Mesendoderm (in vitro differentiated cells): Measurements from ENCODE around the gene LRRC73.

Experiments
- DNase-seq: peaks from one replicate; pipeline ENCODE4 v3.0.0; 2013
- H2AK5ac ChIP-seq: 2 replicates; pipeline ENCODE4 v1.6.1; 2013; ENCODE audit warnings: low read length, inconsistent platforms
- H2BK120ac ChIP-seq: 2 replicates; pipeline ENCODE4 v1.6.1; 2013; ENCODE audit warnings: low read depth, mild to moderate bottlenecking, low read length, moderate library complexity, mixed read lengths
- H2BK15ac ChIP-seq: replicated peaks from 2 replicates; pipeline ENCODE4 v1.6.1; 2013; ENCODE audit warnings: low read depth, mild to moderate bottlenecking, moderate library complexity
- H2BK5ac ChIP-seq: 2 replicates; pipeline ENCODE4 v1.6.1; 2013; ENCODE audit warnings: low read length, inconsistent platforms
- H3K18ac ChIP-seq: 2 replicates; pipeline ENCODE4 v1.6.1; 2013; ENCODE audit warnings: mild to moderate bottlenecking, low read length, mixed read lengths
- H3K23ac ChIP-seq: one replicate; pipeline ENCODE4 v1.6.1; 2013; ENCODE audit warnings: low read length
- H3K27ac ChIP-seq: 2 replicates; pipeline ENCODE4 v1.5.1; 2013; ENCODE audit warnings: low read depth, mild to moderate bottlenecking, inconsistent platforms, low read length, moderate library complexity
- H3K27me3 ChIP-seq: 2 replicates; pipeline ENCODE4 v1.6.1; 2013; ENCODE audit warnings: low read length, control low read depth, mild to moderate bottlenecking, inconsistent platforms; ENCODE audit not compliant: insufficient read depth, poor library complexity
- H3K36me3 ChIP-seq: 2 replicates; pipeline ENCODE4 v1.6.1; 2013; ENCODE audit warnings: low read length, inconsistent platforms; ENCODE audit not compliant: control insufficient read depth, insufficient read depth
- H3K4ac ChIP-seq: one replicate; pipeline ENCODE4 v1.6.1; 2013; ENCODE audit warnings: low read depth, mild to moderate bottlenecking, low read length, moderate library complexity
- H3K4me1 ChIP-seq: 2 replicates; pipeline ENCODE4 v1.6.1; 2013; ENCODE audit warnings: low read depth, low read length, inconsistent platforms; ENCODE audit not compliant: control insufficient read depth
- H3K4me2 ChIP-seq: 2 replicates; pipeline ENCODE4 v1.6.1; 2013; ENCODE audit warnings: low read length
- H3K4me3 ChIP-seq: 2 replicates; pipeline ENCODE4 v1.5.1; 2013; ENCODE audit warnings: mild to moderate bottlenecking, low read length
- H3K56ac ChIP-seq: one replicate; pipeline ENCODE4 v1.6.1; 2013; ENCODE audit warnings: low read length
- H3K79me1 ChIP-seq: 2 replicates; pipeline ENCODE4 v1.6.1; 2013; ENCODE audit warnings: low read length, inconsistent platforms
- H3K79me2 ChIP-seq: 2 replicates; pipeline ENCODE4 v1.6.1; 2013; ENCODE audit warnings: mild to moderate bottlenecking, low read length; ENCODE audit not compliant: control insufficient read depth, insufficient read depth
- H3K9ac ChIP-seq: 2 replicates; pipeline ENCODE4 v1.6.1; 2013; ENCODE audit warnings: low read length, inconsistent platforms
- H4K5ac ChIP-seq: one replicate; pipeline ENCODE4 v1.6.1; 2013; ENCODE audit warnings: low read length
- H4K8ac ChIP-seq: one replicate; pipeline ENCODE4 v1.6.1; 2013; ENCODE audit warnings: low read depth, mild to moderate bottlenecking, control low read depth, low read length, moderate library complexity
- WGBS: extraction: QIAGEN DNeasy Blood & Tissue Kit; methylation state at CpG from one replicate; pipeline ENCODE4 v1.1.7; 2013; ENCODE audit warnings: low lambda C conversion rate, missing lambda C conversion rate; ENCODE audit not compliant: insufficient coverage; ENCODE audit errors: extremely low coverage; 5-methylcytosine and 5-hydroxymethylcytosine counted together

LRRC73 gene

DNA sequence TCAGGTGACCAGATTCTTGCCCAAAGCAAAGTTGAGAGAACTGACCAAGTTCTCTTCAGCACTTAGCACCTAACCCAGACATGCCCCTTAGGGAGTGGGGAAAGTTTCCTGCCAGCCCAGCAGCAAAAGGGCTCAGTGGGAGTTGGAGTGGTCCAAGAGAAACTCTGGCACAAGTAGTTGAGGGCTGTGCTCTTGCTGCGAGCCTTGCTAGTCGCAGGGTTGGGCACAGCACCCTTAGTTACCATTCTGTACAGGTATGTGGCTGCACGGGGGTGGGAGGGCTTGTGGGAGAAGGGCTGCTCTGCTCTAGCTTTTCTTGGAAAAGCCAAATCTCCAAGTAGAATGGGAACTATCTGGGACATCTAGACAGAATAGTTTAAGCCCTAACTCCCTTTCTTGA is 13.1 kb upstream of the LRRC73 start:
- Histone ChIP-seq H4K8ac (no peak overlapping the region), H2BK120ac (no peak overlapping the region), H3K56ac (no peak overlapping the region), H3K36me3 (peaks cover 33% of the 10 kb centered on the region), H3K23ac (no peak overlapping the region), H3K4me2 (no peak overlapping the region), H2AK5ac (no peak overlapping the region), H3K79me2 (peaks cover 7% of the 10 kb centered on the region), H3K27ac (no peak overlapping the region), H3K4ac (no peak overlapping the region), H3K9ac (no peak overlapping the region), H4K5ac (no peak overlapping the region), H3K4me1 (no peaks in the 10 kb centered on the region), H3K18ac (no peak overlapping the region), H3K4me3 (no peak overlapping the region), H2BK15ac (no peak overlapping the region), H3K79me1 (peaks cover 4% of the 10 kb centered on the region), H2BK5ac (no peak overlapping the region), H3K27me3 (no peaks in the 10 kb centered on the region)
- WGBS: no CpG with 5 or more reads among the region's 3 CpGs
- DNase-seq: no peak

DNA sequence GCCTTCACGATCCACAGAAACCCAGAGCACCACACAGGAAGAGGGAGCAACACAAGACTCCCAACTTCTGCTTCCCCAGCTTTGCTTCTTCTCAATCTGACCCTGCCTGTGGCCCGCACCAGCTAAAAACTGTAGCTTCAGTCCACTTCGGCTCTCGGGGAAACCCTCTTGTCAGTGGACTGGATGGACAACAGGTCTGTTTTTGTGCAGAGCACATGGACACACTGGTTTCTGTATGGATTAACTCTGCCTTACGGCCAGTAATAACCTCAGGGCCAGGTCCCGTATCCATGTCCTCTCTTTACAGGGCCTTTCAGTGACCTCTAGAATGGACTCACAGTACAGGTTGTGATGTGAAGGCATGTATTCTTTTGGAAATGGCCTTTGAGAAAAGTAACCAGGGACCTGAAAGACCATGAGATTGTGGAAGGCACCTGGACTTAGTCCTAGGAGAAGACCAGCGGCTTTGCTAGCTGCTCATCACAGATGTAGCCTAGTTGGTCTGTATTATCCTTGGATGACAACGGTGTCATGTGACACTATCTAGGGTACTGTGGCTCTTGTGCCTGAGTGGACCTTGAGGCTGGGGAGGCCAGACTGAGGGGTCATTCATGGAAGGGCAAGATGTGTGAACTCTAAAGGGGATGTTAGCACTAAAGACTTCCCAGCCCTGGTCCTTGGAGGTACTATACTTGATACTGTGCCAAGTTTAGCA is 12.6 kb upstream of the LRRC73 start:
- no peaks in the 10 kb centered on the region for H3K27me3 ChIP-seq
- no peak overlapping the region for H3K4ac ChIP-seq
- no peak overlapping the region for H3K9ac ChIP-seq
- no peak overlapping the region for H2AK5ac ChIP-seq
- no peak overlapping the region for H3K4me3 ChIP-seq
- no CpG with 5 or more reads among the region's 8 CpGs for WGBS
- no peak overlapping the region for H4K8ac ChIP-seq
- no peak overlapping the region for H2BK5ac ChIP-seq
- H2BK15ac ChIP-seq: no peak overlapping the region
- no peak overlapping the region for H3K18ac ChIP-seq
- no peak for DNase-seq
- H3K79me1 ChIP-seq: peaks cover 4% of the 10 kb centered on the region
- H3K56ac ChIP-seq: no peak overlapping the region
- H3K36me3 ChIP-seq: peaks cover 30% of the 10 kb centered on the region
- H3K4me2 ChIP-seq: no peak overlapping the region
- peaks cover 2% of the 10 kb centered on the region for H3K4me1 ChIP-seq
- no peak overlapping the region for H2BK120ac ChIP-seq
- no peak overlapping the region for H3K27ac ChIP-seq
- H3K79me2 ChIP-seq: peaks cover 13% of the 10 kb centered on the region
- H4K5ac ChIP-seq: no peak overlapping the region
- no peak overlapping the region for H3K23ac ChIP-seq

DNA sequence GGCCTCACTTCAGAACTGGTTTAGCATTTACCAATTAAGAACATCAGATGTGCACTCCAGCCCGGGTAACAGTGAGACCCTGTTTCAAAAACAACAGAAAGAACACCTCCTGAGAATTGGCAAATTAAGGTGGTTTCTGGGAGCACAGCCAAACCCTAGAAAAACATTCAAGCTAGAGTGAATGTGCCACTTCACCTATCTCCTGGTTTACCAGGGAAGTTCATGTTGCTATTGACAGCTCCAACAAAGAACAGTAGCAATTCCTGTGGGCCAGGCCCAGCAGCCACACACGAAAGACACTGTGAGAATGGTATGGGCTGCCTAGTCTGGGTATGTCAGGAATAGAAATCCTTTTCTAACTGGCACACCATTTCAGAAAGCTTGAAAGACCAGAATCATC is 11.7 kb upstream of the LRRC73 start:
- H3K36me3 ChIP-seq: peaks cover 29% of the 10 kb centered on the region
- H3K27me3 ChIP-seq: no peaks in the 10 kb centered on the region
- H4K5ac ChIP-seq: no peak overlapping the region
- no CpG with 5 or more reads among the region's 2 CpGs for WGBS
- H2BK5ac ChIP-seq: no peak overlapping the region
- no peak overlapping the region for H4K8ac ChIP-seq
- no peak overlapping the region for H2AK5ac ChIP-seq
- H3K4me1 ChIP-seq: peaks cover 2% of the 10 kb centered on the region
- H3K4me3 ChIP-seq: no peak overlapping the region
- no peak overlapping the region for H3K4me2 ChIP-seq
- no peak overlapping the region for H2BK15ac ChIP-seq
- H3K23ac ChIP-seq: no peak overlapping the region
- H3K79me2 ChIP-seq: peaks cover 19% of the 10 kb centered on the region
- H3K27ac ChIP-seq: no peak overlapping the region
- no peak overlapping the region for H3K9ac ChIP-seq
- H3K18ac ChIP-seq: no peak overlapping the region
- H2BK120ac ChIP-seq: no peak overlapping the region
- H3K56ac ChIP-seq: no peak overlapping the region
- no peak for DNase-seq
- no peak overlapping the region for H3K4ac ChIP-seq
- peaks cover 6% of the 10 kb centered on the region for H3K79me1 ChIP-seq

GRCh38 chr6:43520097-43520496 is 10.0 kb upstream of the LRRC73 start:
- no peak overlapping the region for H3K4me2 ChIP-seq
- no peak overlapping the region for H2BK5ac ChIP-seq
- no peak overlapping the region for H3K18ac ChIP-seq
- H2BK120ac ChIP-seq: no peak overlapping the region
- H2BK15ac ChIP-seq: no peak overlapping the region
- no peak for DNase-seq
- H3K79me2 ChIP-seq: peaks cover 34% of the 10 kb centered on the region
- H3K27ac ChIP-seq: no peak overlapping the region
- H3K9ac ChIP-seq: no peak overlapping the region
- H3K27me3 ChIP-seq: no peaks in the 10 kb centered on the region
- H2AK5ac ChIP-seq: no peak overlapping the region
- no peak overlapping the region for H4K8ac ChIP-seq
- no peak overlapping the region for H3K4me3 ChIP-seq
- WGBS: no CpG with 5 or more reads among the region's 8 CpGs
- no peak overlapping the region for H3K4ac ChIP-seq
- no peak overlapping the region for H4K5ac ChIP-seq
- peaks cover 22% of the 10 kb centered on the region for H3K36me3 ChIP-seq
- H3K4me1 ChIP-seq: peaks cover 5% of the 10 kb centered on the region
- H3K23ac ChIP-seq: no peak overlapping the region
- H3K56ac ChIP-seq: no peak overlapping the region
- H3K79me1 ChIP-seq: peaks cover 17% of the 10 kb centered on the region

DNA sequence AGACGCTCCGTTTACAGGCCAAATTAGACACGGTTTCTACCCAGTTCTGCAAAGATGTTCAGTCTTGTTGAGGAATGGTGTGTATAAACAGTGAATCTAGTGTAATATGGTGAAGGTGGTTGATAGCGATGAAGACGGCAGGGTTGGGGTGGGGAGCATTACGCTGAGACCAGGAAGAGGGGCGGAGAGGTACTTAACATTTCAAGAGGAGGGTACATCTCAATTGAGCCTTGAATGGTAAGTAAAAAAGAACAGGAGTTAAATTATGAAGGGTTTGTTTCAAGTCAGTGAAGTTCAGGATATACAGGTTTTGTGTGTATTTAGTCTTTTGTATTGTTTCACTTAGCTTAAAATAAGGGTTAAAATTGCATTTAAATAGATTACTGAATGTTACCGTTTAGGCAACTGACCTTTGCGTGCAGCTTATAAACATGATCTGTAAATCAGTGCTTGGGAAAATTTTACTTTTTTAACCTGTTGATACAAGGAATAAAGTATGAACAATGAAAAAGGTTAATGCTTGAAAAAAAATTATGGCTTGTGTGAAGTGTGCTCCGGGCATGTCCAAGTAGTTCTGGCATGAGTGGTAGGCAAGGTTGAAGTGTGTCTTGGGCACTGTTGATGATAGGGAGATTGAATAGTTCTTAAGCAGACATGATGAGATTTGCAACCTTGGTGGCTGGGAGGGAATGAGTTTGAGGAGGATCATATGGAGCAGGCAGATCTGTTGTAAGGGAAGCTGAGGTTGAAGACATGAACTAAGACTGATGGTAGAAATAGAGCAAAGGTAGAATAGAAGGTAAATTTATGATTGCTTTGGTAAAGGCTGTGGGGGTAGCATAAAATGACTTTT is 7.6 kb upstream of the LRRC73 start:
- Histone ChIP-seq H4K5ac (no peak overlapping the region), H3K4me1 (peaks cover 5% of the 10 kb centered on the region), H3K4me2 (peak overlapping the region; percentile 76), H3K4me3 (peak overlapping the region; percentile 100), H3K79me1 (peaks cover 17% of the 10 kb centered on the region), H3K79me2 (peaks cover 34% of the 10 kb centered on the region), H4K8ac (no peak overlapping the region), H3K56ac (peak overlapping the region; percentile 100), H2AK5ac (no peak overlapping the region), H2BK5ac (no peak overlapping the region), H3K36me3 (peaks cover 21% of the 10 kb centered on the region), H3K27me3 (no peaks in the 10 kb centered on the region), H3K18ac (no peak overlapping the region), H3K4ac (no peak overlapping the region), H2BK120ac (no peak overlapping the region), H3K9ac (peak overlapping the region; percentile 100), H3K27ac (no peak overlapping the region), H2BK15ac (no peak overlapping the region), H3K23ac (no peak overlapping the region)
- peak; percentile 36 for DNase-seq
- WGBS: no CpG with 5 or more reads among the region's 10 CpGs
